ENCODE data around the gene KSR2.

DNA sequence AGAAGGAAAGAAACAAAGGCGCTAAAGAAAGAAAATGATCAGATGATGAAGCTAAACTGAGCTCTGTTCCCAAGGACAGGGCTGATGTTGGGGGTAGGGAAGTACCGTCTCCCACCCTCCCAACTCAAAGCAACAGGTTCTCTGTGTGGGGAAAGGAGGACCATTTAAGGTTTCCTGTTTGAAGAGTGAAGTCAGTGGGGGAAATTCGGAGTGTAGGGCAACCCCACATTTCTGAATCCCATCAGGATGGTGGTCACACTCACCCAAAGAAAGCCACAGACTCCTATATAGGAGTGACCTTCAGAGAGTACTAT, 131.1 kb downstream of the KSR2 start:
- TF ChIP-seq CTCF (IDR thresholded peaks at IDR 0.05) (no peak), POLR2A (IDR thresholded peaks at IDR 0.05) (no peak)

Data from testis (tissue), 2 donors.